ENCODE data around the gene CNDP2. TPM values are rescaled to one million over a fixed set of nuclear protein-coding genes. Genes with fewer than 3 reads are reported as not detected.

CNDP2 gene
- total RNA-seq, 4 donors from 2014 or later = 37.5 to 48.9 (median 48.0) TPM

DNA sequence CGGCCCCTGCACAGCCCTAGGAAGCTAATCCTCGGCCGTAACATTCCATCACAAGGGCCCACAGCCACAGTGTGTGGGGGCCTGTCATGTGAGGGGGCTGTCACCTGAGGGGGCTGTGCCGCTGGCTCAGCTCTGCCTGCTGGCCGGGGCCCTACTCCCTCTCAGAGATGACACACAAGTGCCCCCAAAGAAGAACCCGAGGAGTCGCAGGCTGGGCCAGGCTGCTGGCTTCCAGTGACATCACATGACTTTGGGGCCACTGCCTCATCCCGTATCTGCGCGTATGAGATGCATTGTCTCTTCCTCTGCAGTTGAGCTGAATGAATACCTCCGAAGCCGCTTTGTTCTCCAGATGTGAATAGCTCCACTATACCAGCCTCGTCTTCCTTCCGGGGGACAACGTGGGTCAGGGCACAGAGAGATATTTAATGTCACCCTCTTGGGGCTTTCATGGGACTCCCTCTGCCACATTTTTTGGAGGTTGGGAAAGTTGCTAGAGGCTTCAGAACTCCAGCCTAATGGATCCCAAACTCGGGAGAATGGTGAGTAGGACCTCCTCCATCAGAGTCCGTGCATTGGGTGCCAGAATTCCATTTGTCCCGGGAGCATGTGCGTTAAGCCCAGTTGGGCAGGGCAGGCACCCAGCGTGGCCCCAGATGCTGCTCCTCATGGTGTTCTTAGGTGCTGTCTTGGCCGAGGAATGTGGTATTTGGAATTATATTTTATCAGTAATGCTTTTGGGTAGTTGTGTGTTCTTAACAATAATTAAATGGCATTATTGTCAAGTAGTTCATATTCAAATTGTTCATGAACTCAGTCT, 38.2 kb downstream of the CNDP2 start, which contains the start of gene CNDP1:
TSS of gene CNDP1 (plus strand) at position 351 of the 820 bp plus-strand sequence. CDS start at position 519, 168 bp downstream.
- no peaks in the 10 kb centered on the region for H3K27me3 ChIP-seq
- no peak for ATAC-seq
- TF ChIP-seq EP300 (IDR thresholded peaks at IDR 0.05) (no peak), POLR2A (IDR thresholded peaks at IDR 0.05) (no peak), POLR2AphosphoS5 (IDR thresholded peaks at IDR 0.05) (no peak)
- TF ChIP-seq, protein P1, sequence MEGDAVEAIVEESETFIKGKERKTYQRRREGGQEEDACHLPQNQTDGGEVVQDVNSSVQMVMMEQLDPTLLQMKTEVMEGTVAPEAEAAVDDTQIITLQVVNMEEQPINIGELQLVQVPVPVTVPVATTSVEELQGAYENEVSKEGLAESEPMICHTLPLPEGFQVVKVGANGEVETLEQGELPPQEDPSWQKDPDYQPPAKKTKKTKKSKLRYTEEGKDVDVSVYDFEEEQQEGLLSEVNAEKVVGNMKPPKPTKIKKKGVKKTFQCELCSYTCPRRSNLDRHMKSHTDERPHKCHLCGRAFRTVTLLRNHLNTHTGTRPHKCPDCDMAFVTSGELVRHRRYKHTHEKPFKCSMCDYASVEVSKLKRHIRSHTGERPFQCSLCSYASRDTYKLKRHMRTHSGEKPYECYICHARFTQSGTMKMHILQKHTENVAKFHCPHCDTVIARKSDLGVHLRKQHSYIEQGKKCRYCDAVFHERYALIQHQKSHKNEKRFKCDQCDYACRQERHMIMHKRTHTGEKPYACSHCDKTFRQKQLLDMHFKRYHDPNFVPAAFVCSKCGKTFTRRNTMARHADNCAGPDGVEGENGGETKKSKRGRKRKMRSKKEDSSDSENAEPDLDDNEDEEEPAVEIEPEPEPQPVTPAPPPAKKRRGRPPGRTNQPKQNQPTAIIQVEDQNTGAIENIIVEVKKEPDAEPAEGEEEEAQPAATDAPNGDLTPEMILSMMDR (IDR thresholded peaks at IDR 0.05) = no peak
- H3K9me3 ChIP-seq = no peaks in the 10 kb centered on the region
- no peaks in the 10 kb centered on the region for H3K36me3 ChIP-seq
- WGBS, 2 donors (ENCODE audit: low coverage in 1 of 2) = 74 to 80% methylated on average over 3 to 5 of the region's 21 CpGs
- no peak within 1 kb of the TSS for H3K4me3 ChIP-seq
- no peaks in the 10 kb centered on the region for H3K4me1 ChIP-seq
- H3K27ac ChIP-seq = no peak within 1 kb of the TSS

DNA sequence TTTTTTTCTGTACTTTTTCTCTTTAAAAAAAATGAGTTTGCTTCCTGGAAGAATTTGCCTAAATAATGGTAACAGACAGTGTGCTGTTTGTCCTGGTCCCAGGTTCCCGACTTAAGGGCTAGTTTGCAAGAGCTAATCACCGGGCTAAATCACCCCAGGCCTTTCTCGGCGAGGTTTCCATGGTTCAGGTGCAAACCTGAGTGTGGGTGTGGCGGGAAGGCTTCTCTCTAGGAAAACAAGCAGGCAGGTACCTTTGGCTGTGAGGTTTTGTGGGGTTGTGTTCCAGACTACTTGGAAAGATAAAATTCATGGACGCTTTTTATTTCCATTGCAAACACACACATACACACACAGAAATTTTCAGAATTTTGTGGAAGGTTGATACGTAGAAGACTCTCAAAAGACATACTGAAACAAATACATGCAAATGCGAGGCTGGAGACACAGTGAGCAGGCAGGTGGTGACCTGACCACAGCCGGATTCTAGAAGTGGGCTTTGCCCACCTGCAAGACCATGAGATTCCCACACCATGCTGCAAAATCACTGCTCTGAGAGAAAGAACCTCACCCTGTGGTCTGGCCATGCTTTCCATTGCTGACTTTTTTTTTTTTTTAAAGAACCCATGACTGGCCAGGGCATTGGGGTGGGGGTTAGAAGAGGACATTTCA, 39.0 kb downstream of the CNDP2 start:
- Histone ChIP-seq H3K9me3 (no peaks in the 10 kb centered on the region), H3K27me3 (peaks cover 1% of the 10 kb centered on the region), H3K4me1 (no peaks in the 10 kb centered on the region), H3K36me3 (no peaks in the 10 kb centered on the region), H3K4me3 (no peak overlapping the region), H3K27ac (no peak overlapping the region)
- WGBS, 2 donors (ENCODE audit: low coverage in 1 of 2) = 86 to 87% methylated on average over 9 of the region's 9 CpGs
- TF ChIP-seq POLR2A (IDR thresholded peaks at IDR 0.05) (no peak), POLR2AphosphoS5 (IDR thresholded peaks at IDR 0.05) (no peak), EP300 (IDR thresholded peaks at IDR 0.05) (no peak)
- TF ChIP-seq, protein P1 (IDR thresholded peaks at IDR 0.05) = no peak
- no peak for ATAC-seq

DNA sequence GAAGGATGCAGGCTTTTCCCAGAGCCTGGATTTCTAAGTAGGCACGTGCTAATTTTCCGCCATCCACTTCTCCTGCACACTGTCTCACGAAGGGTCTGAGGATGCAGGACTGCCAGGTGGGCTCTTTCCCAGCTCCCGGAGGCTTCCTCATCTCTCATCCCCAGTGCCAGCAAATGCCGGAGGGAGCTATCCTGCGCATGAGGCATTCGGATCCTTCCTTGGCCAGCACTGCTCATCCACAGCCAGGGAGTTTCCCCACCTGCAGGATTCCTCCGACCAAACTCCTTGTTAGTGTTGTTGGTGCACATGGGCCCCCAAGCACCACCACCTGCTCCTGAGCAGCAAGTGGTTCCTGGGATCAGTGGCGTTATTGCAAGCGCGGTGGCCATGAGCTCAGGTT, 43.1 kb downstream of the CNDP2 start:
- Histone ChIP-seq H3K36me3 (no peaks in the 10 kb centered on the region), H3K4me1 (no peaks in the 10 kb centered on the region), H3K27ac (no peak overlapping the region), H3K9me3 (no peaks in the 10 kb centered on the region), H3K4me3 (no peak overlapping the region), H3K27me3 (peaks cover 21% of the 10 kb centered on the region)
- 81 to 89% methylated on average over 4 to 11 of the region's 11 CpGs for WGBS, 2 donors (ENCODE audit: low coverage in 1 of 2)
- TF ChIP-seq, protein P1 (IDR thresholded peaks at IDR 0.05) = no peak
- TF ChIP-seq EP300 (IDR thresholded peaks at IDR 0.05) (no peak), POLR2A (IDR thresholded peaks at IDR 0.05) (no peak), POLR2AphosphoS5 (IDR thresholded peaks at IDR 0.05) (no peak)
- ATAC-seq = no peak

DNA sequence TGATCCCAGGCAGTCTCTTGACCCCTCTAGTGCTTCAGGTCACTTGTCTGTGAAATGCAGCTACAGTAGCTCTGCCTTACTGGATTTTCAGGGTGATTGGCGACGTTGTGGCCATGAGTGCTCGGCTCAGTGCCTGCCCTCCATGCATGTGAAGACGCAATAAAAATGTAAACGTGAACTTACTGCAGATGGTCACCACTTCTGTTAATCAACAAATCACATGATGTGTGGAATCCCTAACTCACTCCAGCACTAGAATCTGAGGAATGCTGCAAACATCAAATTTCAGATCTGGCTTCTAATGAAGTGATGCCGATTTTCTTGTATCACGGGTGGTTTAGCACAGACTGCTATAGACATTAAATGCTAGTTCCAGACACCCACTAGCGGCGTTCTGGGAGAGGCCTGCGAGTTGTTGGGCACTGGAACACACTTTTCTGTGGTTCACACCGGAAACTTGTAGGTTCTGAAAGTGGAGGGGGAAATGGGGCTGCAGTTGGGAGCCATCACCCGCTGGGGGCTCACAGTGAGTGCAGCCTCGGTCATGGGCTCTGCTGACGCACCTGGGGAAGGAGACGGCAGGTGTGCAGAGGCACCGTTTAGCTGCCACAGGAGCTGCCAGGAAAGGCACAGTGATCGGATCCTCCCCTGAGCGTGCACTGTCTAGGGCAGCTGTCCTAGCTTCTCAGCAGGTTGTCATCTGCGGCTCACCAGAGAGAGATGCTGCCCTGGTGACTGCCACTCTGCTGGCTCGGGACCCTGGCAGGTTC, 44.7 kb downstream of the CNDP2 start:
- WGBS, 2 donors (ENCODE audit: low coverage in 1 of 2) = 63 to 65% methylated on average over 5 to 6 of the region's 20 CpGs
- Histone ChIP-seq H3K4me1 (no peaks in the 10 kb centered on the region), H3K27me3 (peaks cover 21% of the 10 kb centered on the region), H3K9me3 (no peaks in the 10 kb centered on the region), H3K4me3 (no peak overlapping the region), H3K27ac (no peak overlapping the region), H3K36me3 (no peaks in the 10 kb centered on the region)
- TF ChIP-seq EP300 (IDR thresholded peaks at IDR 0.05) (no peak), POLR2A (IDR thresholded peaks at IDR 0.05) (no peak), POLR2AphosphoS5 (IDR thresholded peaks at IDR 0.05) (no peak)
- TF ChIP-seq, protein P1 (IDR thresholded peaks at IDR 0.05) = no peak
- no peak for ATAC-seq
